ELF-1 (cell line): Measurements from ENCODE around the gene RABGAP1L.

Experiments
- DNase-seq: peaks from one replicate; pipeline ENCODE4 v3.0.0-alpha.2; 2016; ENCODE audit warnings: low read depth, low spot score

Gene RABGAP1L

DNA sequence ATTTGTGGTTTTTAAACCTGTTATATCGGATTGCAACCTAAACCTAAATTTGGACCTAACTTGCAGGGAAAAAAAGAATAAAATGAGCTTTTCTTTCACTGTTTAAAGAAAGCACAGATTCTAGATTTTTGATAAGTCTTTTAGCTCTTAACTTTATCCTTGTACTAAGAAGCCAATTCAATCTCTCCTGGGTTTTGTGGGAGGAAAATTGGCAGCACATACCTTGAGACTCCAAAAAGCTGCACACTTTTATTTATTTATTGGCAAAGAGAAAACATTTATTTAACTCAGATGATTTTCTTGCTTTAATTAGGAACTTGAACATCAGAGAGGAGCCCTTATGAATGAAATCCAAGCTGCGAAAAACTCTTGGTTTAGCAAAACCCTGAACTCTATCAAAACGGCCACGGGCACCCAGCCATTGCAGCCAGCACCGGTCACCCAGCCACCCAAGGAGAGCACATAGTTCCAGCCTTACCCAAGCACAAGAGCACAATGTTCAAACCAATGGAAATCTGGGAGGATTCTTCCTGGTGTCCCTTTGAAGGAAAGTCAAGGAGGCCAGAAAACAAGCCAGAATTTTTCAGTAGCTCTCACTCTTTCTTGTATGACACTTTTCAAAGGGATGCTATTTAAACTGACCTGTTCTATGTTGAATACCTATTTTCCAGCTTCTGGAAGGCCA lies 830.4 kb downstream of the RABGAP1L start:
- DNase-seq: no peak

DNA sequence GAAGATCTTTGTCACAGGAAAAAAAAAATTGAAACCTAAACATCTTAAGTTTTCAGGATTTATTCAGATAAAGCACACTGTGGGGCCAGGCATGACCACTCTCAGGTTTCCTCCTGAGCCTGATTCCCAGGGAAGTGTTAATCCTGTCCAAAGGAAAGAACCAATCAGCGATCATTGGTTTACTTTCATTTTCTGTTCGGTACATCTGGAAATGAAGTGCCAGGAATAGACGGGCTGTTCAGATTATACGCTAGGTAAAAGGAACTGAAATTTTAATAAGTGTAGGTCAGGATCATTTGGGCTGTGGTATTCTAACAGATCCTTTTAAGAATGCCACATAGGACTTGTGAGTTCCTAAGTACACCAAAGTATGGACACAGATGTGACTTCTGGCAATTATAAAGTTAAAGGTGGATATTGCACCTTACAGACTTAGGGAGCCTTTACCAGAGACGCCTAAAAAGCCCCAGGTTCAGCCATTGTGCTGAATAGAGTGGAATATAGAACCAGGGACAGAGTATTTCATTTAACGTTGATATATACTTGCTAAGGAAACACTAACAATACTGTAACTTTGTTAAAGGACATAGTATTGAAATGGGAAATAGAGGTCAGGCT lies 831.2 kb downstream of the RABGAP1L start:
- DNase-seq: no peak

DNA sequence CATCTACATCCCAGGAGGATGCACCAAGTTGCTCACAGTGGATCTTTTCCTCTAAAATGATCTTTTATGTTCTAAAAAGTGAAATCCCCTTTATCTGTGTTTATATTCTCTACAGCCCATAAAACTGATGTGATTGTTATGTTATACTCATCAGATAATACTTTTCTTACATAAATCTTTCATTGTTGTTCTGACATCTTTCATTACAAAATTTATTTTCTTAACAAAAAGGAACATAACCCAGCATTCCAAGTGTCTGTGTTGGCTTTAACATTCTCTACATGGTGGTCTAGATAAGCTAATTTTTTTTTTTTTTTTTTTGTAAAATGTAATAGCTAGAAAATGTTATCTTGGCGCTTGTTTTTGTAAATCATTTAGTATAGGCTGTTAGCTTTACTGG lies 832.2 kb downstream of the RABGAP1L start:
- DNase-seq: no peak

DNA sequence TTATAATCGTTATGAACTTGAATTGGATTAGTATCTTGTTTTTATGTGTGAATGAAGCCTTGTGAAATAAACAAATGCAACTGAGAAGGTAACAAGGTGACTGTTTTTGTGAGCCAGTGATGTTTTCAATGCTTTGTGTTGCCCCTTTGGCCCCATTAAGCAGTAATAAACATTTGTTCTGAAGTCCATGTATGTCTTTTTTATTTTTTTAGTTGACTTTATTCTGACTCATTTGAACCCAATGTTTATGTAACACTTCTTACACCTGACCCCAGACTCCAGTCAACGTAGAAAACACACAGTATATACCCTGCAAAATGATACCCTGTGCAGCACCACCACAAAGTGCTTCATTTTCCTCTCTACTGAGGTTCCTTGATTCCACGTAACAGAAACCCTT lies 835.8 kb downstream of the RABGAP1L start:
- no peak for DNase-seq

DNA sequence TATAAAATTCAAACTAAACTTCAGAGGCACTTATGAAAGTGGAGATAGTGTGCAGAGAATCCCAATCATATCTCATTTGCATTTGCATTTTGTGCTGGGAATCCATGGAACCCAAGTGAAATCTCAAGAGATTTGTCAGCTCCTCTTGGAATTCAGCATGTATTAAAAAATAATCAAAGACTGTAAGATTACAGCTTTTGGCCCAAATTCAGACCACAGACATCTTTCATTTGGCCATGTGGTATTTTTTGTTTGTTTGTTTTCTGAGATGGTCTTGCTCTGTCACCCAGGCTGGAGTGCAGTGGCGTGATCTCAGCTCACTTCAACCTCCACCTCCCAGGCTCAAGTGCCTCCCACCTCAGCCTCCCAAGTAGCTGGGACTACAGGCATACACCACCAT lies 836.6 kb downstream of the RABGAP1L start:
- DNase-seq: no peak

DNA sequence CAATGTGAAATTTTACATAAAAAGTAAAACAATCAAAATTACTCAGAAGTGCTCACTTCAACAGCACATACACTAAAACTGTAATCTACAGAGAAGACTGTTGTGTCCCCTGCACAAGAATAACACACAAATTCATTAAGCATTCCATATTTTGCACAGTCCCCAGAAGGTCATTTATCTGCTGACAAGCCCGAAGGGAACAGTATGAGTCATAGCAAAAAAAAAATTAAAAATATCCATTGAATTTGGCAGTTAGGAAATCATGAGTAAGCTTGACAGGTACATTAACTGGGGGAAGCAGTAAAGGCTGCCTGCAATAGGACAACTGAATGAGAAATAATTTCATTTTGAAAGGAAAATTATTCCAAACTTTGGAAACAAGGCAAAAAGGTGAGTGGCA lies 837.2 kb downstream of the RABGAP1L start:
- no peak for DNase-seq

DNA sequence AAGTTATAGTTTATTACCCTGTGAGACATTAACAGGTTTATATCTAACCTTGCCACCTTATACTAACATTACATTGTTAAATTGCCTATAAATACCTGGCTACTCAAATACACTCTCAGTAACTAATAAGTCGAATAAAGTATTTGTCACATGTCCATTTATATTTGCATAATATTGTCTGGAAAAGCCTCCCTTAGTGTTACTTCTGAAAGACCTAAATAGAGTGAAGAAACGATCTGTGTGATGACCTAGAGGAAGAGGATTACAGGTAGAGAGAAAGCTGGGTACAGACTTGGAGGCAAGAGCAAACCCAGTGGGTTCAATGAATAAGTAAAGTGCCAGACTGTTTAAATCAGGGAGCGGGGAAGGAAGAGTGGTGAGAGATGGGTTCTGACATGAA lies 837.7 kb downstream of the RABGAP1L start:
- no peak for DNase-seq

DNA sequence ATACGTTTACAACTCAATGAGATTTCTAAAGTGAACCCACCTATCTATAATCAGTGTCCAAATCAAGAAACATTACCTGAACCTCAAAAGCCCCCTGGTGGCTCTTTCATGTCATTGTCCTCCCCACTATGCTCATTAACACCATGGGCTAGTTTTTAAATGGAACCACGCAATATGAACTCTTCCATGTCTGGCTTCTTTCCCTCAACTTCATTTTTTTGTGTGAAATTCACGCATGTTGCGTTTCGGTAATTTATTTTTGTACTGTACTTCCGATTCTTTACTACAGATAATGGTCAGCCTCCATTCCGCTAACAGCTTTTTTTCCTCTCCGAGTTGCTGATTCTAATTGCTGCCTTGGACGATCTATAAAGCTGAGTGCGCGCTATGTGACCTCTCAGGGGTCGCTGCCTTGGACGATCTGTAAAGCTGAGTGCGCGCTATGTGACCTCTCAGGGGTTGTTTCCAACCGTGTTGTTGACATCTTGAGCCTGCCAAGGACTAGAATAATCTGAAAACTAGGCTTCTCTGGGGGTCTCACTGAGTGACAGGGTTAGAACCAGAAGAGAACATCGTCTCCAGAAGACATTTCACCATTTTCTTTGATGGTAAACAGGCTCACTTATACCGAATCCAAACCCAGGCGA lies 839.4 kb downstream of the RABGAP1L start:
- peak; percentile 63 for DNase-seq

DNA sequence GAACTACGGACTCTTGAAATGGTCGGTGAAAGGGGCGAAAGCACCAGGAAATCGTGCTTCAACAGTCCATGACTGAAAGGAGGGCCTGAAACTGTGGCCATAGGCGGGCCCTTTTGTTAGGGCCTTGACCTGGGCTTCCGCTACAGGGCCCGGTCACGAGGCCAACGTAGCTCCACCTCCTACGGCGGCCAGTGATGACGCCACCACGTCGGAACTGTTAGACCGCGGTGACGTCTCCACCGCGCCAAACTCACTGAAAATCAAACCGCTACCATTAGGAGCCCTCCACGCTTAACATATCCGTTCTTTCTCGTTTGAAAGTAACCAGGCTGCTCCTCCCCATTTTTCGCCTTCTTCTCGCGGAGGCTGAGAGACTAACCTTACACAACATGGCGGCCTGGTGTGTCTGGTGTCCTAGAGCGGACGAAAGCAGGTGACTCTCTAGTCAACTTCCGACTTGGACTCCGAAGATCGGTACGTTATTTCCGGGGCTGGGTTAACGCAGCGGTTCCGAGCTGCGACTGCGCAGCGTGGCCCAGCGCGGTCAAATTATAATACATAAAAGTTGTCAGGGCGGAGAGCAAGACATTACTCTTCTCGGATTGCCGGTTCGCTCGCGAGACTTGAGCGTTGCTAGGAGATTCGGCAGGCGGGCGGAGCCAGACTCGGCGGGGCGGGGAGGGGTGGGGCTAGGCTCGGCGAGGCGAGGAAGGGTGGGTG lies 840.1 kb downstream of the RABGAP1L start:
- peak; percentile 99 for DNase-seq

DNA sequence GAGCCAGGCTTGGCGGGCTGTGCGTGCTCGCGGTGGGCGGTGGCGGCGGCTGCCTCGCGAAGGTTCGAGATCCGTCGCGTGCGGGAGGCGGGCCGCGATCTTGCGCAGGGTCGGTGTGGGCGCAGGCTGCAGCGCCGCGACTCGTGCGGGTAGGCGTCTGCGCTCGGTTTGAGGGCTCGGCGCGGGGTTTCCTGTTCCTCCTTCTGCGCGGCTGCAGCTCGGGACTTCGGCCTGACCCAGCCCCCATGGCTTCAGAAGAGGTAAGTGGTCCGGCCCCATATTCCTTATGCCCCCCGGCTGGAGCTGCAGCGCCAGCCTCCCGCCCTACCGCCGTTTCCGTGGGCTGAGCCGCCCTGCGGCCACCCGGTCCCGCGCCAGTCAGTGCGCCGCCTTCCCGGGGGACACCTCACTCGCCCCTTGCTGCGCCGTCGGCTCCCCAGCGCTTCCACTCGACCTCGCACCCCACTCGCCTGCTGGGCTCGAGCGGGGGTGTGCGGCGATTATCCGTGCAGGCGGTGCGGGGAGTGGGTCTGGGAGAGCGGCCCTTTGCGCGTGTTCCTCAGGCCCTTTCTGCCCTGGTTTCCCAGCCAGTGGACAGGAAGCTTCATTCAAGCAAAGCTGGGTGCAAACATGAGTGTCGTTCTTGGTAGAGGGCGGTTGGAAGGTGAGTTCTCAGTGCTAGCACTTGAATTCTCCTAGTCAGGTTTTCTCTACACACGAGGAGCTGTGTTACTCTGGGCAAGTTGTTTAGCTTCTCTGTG lies 840.8 kb downstream of the RABGAP1L start, which contains the start of gene CACYBP:
Gene CACYBP (plus strand): TSS at position 12 of the 761 bp plus-strand sequence. CDS start 234 bp downstream, at position 246.
- DNase-seq: no peak

DNA sequence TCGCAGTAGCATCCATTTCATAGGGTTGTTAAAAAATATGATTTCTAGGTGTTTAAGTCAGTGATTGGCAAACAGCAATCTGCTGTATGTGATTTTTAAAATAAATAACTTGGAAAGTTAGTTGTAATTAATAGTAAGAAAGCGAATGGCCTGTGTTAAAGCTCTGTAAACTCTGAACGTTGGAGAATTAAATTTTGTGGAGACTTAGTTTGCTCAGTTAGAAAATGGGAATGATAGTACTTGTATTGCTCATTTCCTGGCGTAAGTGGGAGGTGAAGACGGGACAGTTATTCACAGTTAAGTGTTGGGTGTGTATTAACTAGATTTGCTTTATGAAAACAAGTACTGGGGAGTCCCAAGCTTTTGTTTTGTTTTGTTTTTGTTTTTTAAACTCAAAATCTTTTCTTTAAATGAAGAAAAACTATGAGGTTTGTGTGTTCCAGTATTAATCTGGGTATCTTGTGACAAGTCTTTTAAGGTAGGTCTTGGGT lies 841.4 kb downstream of the RABGAP1L start:
- peak; percentile 5 for DNase-seq

DNA sequence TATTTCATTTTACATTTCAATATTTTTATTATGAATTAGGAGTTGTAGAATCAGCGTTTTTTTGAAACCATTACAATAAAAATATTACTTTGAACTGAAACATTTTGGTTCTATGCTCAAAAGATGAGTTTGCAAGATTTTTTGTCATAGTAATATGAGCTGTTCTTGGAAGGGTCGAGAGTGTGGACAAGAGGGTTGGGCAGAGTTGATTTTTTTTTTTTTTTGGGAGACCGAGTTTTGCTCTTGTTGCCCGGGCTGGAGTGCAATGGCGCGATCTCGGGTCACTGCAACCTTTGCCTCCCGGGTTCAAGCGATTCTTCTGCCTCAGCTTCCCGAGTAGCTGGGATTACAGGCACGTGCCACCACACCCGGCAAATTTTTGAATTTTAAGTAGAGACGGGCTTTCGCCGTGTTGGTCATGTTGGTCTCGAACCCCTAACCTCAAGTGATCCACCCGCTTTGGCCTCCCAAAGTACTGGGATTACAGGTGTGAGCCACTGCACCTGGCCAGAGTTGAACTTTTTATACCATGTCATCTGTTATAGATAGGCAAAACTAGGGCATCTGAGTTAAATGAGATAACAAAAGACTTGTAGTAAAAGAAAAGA lies 843.7 kb downstream of the RABGAP1L start:
- DNase-seq: peak; percentile 6

DNA sequence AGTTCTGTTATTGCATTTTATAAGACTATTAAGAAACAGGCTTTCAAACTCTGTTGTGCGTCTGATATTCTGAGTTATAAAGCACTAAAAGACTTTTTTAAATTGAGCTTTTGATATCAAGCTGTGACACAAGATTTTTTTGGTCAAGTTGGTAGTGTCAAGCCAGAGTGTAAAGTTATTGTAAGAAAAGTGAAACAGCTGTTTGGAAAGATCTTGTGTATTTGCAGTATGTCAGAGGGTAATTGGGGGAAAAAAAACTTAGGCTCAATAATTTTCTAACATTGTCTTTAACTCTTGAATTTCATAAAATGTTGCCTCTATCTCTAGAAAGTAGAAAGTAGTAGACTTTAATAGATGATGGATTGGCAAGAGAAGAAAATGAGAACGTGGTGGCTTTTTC lies 844.2 kb downstream of the RABGAP1L start:
- no peak for DNase-seq

DNA sequence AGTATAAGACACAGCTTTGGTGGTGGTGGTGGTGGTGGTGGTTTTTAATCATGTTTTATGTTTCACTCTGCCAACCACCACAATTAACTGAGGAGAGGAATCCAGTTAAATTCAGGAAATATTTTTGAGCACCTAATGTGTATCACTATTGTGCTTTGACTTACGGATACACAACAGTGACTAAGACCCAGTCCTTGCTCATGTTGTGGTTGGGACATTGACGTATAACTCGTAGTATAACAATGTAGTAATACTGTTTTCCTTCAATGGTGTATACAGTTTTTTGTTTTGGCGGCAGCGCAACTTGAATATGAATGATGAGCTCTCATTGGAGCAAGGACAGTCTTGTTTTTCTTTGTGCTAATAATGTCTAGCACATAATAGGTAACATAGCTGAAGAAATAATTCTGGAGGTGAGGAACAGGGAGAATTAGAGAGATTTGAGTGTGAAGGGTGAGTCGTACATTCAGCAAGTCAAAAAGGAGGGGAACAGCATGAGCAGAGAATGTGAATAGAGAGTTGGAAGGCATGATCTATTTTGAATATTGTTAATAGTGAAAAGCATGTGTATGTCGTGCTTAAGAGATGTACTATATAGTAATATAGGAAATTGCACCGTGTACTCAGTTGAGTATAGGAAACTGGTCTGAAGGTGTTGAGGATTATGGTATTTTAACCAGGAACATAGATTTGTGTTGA lies 845.9 kb downstream of the RABGAP1L start:
- DNase-seq: no peak

DNA sequence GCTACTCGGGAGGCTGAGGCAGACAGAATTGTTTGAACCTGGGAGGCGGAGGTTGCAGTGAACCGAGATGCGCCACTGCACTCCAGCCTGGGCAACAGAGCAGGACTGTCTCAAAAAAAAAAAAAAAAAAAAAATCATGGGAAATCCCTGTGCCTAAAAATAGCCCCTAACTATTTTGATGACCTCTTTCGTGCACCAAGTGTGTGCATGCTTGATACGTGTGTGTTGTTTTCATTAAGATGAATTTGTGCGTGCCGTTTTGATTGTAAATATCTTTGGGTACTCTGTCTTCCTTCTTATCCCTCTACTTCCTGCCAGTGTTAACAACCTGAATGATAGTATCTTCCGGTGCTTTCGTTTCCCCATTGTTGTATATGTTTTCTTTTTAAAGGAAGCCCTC lies 850.2 kb downstream of the RABGAP1L start:
- DNase-seq: no peak

DNA sequence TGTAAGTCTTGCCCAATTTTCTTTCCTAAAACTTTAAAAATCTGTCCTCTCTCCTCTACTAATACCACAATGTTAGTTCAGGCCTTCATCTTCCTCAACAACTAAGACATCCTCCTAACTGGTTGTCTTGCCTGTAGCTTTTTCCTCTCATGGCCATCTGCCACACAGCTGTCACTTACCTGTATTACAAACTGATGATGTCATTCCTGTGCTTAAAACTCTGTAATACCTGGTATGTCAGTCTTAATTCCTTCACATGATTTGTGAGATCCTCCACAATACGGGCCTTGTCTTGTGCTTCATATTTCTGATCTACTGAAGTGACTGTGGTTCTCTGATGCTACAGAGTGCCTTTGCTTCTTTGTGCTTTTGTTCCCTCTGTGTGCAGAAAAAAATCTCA lies 854.1 kb downstream of the RABGAP1L start:
- no peak for DNase-seq

DNA sequence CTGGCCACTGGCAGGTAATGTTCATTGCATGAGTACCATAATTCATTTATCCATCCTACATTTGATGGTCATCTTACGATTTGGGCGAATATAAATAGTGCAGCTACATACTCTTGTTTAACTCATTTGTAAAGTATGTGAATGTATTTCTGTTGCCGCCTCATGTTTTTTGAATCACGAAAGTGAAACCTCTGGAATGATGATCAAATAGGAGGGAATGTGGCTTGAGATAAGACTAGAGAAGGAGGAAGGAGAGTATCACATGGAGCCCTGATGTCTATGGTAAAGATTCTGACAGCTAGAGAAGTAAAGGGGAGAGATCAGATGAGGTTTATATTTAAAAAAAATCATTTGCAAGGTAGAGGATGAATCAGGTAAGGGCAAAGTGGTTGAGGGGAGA lies 855.9 kb downstream of the RABGAP1L start:
- DNase-seq: no peak

DNA sequence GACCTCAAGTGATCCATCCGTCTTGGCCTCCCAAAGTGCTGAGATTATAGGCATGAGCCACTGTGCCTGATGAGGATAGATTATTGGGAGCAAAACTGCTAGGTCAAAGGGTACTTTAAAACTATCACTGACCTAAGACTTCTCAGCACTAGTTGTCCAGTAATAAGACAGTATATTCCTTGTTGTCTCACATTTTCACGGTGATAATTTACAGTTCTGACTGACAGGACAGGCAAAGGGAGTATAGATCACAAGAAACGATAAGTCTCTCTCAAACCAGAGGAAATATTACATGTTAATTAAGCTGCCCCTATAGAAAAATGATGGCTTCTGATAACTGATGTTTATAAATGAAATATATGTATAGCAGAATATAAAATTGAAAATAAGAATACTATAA lies 860.2 kb downstream of the RABGAP1L start:
- DNase-seq: no peak

DNA sequence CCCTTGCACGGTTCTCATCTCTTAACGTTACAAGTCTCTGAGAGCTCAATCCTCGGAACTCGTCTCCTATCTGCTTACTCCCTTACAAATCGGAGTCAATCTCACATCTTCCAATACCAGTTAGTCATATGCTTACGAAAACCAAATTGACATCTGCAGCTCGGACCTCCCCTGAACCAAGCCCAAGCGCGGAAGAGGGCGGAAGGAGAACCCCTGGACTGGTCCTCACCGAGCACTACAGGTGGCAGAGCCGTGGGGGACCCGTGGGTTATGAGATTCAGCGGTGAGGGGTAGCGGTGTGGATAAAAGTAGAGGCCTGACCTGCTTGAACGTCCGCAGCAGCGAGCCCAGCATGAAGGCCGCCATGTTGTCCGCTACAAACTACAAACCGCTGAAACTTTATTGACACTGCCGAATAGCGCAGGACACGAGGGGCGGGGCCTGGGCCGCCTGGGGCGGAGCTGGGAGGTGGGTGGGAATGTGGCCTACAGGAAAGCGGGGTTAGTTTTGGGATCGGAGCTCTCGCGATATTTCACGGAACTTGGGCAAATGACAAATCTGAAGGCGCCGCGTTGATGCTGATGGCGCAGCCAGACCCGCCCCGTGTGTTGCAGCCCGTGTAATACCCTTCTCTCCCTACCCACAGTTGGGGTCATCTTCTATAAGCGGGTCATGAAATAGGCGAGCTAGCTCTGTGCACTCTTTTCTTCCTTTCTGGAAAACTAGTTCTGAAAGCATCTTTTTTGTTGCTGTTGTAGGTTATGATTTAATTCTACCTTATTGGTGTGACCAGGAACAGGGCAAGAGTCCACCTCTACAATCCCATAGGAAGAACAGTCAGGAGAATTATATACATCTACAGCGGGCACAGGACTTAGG lies 864.0 kb downstream of the RABGAP1L start, which contains the start of gene MRPS14:
Gene MRPS14 (minus strand): TSS at position 383 of the 879 bp plus-strand sequence. CDS start 17 bp downstream, at position 366.
- DNase-seq: peak; percentile 99
